NCI-H146 treated with DMSO at 0.1 percent for 48 hours (cell line): ENCODE data around the gene ENOX2.

Experiments
- DNase-seq: peaks from one replicate; lab custom pipeline; 2025; ENCODE audit not compliant: unreplicated experiment; lab: John Stamatoyannopoulos, UW

ENOX2 gene

DNA sequence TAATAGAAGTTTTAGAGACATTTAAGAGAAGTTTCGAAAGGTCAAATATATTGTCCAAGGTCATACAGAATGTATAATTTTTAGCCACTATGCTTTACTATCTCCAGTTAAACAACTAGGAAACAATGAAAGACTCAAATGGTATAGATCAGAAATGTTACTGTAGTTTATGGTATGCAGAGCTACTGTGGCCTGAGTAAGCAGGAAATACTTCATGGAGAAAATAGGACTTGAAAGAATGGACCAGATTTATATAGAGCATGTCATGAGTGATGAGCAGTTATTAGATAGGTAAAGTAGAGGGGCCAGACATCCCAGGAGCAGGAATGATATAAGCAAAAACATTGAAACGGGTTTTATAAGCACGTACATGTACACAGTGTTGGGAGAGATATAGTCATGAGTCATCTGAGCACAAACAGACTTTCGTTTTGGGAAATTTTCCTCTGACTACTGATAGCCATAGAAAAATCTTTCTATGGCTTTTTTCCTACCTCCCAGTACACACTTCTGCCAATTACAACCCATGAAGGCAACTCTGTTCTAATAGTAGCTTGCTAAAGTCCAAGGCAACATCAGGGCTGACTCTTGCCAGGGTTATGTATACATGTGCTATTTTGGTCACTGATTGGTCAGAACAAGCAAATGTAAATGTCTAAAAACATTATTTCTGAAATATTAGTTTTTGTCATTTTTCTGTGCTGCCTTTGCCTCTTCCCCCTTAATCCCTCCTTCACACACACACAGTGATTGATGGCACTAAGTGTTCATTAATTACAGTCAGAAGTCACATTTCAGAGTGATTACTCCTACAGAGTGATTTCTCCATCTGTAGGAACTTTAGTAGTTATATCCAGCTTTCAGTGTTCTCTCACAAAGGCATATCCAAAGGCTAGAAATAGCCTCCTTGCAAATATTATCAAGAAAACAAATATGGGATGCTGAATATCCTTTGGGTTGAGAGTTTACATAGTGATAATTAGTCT lies 198.7 kb downstream of the ENOX2 start:
- no peak for DNase-seq

DNA sequence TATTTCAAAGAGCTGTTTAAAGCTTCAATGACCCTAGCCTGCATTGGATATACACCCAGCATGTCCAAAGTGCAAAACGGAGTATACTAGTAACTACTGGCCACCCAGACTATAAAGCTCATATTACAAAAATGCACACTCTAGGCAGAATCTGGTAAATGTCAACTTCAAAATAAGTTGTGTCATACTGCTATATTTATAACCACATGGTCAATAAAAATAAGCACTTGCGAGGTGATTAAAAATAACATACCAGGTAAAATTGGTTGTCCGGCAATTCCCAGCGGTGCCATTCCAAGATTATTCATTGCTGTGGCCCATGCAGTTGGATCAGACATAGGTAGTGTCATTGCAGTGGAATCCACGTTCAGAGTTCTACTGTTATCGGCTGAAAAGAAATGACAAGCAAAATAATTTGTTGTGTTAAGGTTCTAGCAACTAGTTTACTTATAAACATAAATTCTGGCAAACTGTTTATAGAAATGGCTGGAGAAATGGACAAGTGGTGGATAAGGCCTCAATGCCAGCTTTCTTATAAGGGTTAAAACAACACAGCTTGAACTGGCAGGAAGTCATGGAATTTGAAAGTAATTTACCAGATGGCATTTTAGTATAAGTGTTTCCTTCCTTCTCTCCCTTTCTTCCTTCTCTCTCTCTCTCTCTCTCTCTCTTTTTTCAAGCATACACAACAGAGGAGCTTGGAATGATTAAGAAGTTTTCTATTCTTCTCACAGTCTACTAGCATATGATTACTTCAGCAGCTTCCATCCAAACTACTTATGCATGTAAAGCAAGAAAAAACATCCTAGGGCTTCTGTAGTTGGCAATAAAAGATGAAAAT lies 199.9 kb downstream of the ENOX2 start:
- DNase-seq, result no peak

DNA sequence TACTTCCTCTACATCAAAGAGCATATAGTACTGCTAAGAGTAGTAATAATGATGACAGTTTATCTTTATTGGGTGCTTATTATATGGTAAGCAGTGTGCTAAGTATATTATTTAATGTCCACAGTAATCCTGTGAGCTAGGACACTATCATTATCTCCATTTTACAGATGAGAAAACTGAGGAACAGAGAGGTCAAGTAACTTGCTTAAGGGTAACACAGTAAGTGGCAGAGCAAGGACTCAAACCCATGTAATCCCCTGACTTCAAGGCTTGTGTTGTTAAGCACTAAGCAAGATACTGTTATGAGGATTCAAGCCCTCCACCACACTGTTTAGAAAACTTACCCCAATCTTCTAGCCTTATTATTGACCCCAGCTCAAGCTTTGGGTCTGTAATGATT lies 202.4 kb downstream of the ENOX2 start:
- DNase-seq, result no peak

DNA sequence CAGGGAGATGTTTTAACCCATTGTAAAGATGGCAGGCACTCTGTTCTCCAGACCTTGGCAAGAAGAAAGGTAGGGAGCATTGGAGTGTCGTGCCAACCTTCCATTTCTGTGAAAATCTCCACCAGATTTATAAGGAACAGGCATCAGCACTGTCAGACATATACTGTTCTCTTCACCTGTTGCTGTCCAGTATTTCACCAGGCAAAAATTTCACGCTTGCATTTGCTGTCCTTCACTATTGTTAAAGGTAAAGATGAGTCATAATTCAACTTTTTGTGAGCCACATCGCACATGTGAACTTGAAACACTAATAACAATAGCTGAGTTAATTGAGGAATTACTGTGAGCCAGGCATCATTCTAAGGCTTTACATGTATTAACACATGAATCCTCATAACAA lies 203.4 kb downstream of the ENOX2 start:
- no peak for DNase-seq

DNA sequence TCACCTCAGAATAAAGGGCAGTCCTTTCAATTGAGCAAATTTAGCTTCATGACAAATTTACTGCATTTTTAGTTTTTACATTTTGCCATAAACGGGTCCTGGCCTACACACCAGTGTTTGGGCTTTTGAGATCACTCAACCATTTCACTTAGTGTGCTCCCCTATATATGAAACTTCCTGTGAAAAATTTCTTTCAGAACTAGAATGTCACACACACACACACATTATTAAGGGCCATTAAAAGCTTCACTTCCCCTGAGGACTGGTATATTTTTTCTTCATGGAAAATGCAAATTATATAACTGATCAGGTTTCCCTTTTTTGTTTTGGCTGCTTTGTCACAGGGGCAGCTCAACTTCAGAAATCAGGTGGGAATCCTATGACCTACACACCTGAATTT lies 206.5 kb downstream of the ENOX2 start:
- DNase-seq, result no peak

DNA sequence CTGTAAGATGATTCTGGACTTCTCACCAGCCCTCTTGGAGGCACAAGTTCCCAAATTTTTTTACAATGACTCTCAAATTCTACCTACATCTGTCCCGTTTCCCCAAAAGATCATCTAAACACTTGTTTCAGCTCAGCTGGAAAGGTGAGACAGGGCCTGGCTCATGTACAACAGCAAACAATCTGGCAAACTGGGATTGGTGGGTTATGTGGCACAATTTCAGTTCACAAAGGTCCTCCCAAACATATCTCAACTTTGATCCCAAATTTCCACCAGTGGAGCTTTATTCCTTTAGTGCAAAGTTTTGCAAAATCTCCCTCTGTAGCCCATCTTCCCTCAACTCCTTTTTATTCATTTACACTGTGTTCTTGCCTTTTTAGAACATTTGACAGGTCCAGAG lies 207.1 kb downstream of the ENOX2 start:
- DNase-seq, result no peak

DNA sequence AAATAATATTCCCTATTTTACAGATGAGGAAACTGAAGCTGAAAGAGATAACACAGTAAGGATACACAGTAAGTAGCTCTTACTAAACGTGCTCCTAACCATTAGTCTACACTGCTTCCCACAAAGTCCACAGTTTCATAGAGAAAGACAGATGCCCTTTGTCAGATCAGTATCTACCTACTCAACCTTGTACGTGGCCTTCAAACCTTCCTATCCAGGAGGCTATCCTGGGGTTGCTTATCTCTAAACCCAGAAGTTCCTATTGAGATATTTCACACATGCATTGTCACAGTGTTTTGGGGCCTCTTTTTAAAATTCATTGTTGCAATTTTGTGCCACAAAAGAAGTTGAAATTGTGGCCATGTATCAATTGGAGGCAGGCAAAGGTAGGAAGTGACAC lies 208.0 kb downstream of the ENOX2 start:
- DNase-seq, result no peak

DNA sequence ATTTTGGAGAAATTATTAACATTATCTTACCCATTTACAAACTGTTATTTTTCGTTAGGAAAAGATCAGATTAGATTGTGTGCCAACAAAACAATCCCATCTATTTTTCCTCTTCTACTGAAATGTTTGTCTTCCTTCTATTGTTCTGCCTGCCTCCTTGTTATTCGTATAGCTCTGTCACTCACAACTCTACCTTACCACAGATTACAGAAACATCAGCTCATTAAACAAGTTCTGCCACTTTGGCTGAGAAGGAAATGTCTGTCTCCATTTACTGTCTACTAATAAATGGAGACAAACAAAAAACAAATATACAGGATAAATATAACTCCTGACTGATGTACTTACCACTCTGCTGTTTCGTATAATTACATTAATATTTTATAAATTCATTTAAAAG lies 211.4 kb downstream of the ENOX2 start:
- no peak for DNase-seq

DNA sequence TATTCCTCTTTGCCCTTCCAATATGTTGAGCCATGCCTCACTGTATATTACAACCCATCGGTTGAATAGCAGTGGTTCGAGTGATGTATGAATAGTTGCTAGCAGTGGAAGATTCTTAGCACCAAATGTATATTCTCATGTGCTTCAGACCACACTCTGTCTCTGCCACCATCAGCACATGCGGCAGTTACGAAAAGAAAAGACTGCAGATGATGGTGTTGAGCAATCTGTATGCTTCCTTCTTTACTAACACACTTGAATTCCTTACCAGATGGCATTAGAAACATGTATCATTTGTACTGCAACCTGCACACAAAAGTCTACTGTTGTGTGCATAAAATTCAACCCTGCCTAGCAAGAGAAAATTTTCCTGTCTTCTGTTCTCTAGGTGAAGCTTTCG lies 214.6 kb downstream of the ENOX2 start:
- DNase-seq, result no peak

DNA sequence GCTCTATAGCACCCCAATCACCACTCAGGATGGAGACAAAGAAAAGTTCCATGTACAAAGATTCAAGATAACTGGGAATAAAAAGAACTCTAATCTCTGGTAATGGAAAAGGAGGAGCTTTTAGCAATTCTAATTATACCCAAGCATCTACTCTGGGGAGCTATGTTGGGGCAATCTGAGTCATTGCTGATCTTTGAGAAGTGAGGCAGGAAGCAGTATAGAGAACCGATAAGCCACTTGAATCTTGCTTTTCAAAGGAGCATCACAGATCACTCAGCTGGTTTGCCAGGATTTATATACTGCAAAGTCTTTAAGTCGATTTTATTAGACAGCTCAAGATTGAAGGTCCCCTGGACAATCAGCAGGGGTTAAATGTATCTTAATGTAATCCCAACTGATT lies 220.0 kb downstream of the ENOX2 start:
- no peak for DNase-seq

DNA sequence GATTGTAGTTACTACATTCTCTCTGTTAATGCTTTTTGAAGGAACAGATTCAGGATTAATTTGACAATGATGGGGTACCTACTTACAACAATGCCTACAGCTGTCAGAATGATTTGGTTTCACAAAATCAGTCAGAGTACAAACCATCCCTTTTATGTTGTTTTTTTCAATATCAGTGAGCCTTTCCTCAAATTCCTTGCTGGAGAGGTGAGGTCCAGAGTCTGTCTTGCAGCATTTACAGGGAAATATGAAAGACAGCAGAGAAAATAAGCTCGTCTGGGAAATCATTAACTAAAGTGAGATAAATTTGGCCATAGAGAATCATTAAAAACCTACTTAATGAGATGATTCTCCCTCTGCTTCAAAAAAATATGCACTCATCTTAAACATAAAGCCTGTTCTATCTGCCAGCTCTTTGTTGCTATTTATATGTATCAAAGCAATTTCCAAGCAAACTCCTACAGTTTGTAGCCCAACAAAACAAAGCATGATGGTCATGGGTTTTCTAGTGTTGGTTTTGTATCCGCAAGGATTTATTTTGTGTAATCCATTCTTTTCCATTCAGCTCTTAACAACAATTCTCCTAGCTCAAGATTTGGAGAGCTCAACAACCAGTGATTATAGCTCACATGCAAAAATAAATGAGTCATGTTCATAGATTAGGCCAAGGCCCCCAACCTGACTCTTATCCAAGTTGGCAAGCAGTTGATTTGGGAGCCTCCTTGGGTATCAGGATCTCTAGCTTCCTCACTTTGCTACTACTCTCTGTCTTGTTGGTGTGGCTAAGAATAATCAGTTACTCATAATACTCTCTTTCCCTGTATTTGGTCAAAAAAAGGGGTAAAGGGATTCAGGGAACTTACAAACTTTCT lies 222.6 kb downstream of the ENOX2 start:
- DNase-seq, result no peak

DNA sequence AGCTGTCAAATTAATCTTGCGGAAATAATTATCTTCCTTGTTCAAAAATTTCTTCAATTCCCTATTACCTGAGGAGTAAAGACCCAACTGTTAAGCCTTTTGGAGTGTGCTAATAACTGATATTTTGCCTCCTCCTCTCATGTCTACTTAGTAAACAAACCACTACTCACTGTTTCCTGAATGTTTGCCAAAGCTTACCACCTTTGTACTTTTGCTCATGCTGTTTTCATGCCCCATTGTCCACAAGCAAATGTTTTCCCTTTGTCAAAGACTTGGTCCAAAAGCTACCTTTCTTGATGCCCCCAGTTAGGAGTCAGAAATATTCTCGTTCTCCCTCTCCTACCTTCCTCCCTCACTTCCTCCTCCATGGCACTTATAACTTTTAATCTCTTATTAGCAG lies 226.1 kb downstream of the ENOX2 start:
- DNase-seq, result no peak

DNA sequence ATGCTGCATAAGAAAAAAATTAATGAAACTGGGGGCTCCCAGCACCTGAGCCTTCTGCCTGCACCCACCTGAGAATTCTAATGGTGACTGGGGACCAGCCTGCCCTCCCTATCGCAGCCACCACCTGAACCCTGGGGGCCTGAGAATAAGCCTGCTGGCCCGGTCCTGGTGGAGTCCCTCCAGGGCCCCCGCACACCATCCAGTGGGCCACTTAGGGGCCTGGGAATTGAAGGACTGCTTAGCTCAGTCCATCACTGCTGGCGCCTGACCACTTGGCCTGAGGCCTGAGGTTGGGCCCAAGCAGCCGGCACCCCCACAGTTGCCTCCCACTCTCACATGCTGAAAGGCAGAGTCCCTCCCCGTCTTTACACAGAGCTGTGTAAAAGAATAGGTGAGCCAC lies 230.8 kb downstream of the ENOX2 start:
- no peak for DNase-seq

DNA sequence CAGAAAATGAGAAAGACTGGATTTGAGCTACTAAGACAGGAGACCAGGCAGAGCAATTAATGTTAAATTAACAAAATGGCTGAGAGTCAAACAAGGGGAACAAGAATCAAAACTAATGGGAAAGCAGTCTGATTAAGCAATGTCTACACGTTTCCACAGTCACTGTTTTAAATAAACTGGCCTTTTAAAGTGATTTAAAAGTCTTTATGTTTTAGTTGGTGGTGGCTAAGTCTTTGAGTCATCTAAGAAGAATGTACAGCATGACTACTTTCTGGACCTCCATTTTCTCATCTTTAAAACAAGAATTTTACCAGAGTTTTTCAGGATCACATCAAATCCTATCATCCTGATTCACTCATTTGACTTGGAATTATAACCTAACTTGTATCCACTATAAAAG lies 233.8 kb downstream of the ENOX2 start:
- DNase-seq, result no peak

DNA sequence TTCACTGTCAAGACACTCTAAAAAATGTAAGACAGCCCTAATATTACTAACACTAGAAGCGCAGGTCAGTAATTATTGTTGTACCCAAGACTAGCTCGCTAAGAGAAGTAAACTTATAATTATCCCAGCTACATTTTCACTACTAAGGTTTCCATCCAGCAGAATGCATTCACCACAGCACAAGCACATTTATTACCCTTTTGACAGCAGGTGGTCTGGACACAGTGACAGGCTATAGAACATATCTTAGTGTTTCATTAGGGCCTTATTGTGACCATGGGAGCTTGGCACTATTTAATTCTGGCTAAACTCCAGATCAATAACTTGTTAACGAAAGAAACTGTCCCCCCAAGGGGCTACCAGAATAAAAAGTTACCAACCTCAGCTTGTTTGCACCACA lies 237.7 kb downstream of the ENOX2 start:
- DNase-seq, result no peak

DNA sequence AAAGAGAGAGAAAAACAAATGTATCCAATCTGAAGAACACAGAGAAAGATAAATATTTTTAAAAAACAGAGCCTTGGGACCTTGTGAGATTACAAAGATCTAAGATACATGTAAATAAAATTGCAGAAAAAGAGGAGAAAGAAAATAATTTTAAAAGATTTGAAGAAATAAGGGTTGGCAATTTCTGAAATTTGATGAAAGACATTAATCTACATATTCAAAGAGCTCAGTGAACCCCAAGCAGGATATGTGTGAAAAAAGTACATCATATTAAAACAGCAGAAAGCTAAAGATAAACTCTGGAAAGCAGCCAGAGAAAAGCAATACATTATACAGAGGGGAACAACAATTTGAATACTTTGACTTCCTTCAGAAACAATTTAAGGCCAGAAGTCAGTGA lies 244.7 kb downstream of the ENOX2 start:
- no peak for DNase-seq

DNA sequence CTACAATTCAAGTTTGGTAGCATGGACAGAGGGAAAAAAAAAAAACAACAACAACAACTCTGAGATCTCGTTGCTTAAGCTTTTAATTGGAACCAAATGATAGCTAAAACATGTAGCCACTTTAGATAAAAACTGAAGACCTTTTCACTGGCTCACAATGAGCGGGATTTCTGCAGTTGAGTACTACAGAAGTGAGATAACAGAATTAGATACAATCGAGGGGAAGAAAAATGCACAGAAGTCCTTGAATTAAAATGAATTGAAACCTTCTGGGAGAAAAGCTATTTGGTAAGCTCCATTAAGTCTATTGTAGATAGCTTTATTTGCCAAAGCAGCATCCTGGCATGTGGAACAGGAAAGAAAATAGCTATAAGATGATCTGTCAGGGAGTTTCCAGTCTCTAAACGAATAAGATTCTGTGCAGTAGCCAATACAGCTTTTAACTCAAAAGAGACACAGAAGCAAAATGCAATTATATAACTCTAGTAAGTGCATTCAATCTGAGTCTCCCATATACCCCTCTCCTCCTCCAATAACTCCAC lies 248.5 kb downstream of the ENOX2 start:
- DNase-seq, result no peak

DNA sequence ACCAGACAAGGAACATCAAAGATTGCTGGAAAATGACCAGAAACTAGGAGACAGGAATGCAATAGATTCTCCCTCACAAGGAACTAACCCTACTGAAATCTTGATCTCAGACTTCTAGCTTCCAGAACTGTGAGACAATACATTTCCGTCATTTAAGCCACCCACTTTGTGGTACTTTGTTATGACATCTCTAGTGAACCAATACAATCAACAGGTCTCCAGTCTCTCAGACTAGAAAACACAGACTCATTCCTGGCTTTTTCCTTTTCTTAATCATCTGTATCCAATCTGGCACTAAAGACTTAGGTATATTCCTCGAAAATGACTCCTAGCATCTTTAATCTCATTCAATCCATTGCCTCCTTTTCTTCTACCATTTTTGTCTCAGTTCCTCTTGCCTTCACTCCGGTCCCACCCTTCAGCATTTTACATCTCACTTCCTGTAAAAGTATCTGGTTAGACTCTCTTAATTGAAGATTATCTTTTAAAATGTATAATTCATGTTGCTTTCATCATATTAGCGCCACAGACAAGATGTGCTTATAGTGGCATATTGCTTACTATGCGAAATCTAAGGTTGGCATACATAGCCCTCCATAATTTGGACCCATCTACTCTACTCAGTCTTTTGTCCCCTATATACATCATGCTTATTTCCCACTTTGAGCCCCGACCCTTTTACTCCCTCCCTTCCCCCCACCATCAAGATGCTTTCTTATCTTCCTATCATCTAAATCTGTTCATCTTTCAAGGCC lies 250.0 kb downstream of the ENOX2 start:
- no peak for DNase-seq

DNA sequence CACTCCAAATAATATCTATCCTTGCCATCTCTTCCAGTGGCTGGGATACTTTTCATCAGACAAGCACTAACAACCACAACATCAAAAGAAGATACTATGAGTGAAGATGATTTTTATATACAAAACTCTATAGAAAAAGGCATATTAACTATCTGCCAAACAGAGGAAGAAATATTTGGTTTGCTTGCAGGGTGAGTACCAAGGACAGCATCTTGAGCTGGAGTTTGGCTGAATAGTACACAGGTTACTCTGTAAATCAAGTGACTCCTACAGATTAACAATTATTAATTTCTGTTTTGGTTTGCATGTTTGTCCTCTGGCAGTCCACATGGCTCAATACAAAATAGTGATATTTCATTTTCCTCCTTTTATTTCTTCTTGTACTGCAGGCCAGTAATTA lies 253.3 kb downstream of the ENOX2 start:
- DNase-seq, result no peak

DNA sequence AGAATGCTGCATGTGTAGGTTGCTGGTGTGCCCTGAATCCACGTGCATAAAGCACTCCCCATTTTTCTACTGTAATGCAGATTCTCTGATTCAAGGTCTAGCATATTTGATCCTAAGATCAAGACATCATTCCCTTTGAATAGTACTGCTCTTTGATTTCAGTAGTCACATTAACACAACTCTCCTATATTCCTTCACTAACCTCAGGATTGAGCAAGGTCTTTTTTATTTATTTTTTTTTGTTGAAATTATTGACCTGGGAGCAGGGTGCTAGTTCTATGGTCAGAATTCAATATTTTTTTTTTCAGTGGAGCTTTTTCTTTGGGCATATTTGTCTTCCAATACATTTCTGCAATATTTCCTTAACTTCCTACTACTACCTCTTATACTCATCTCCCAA lies 255.5 kb downstream of the ENOX2 start:
- DNase-seq, result no peak
